SU-DHL-6 (cell line): ENCODE data around the gene SMYD2.

ENCODE experiments used
- EZH2phosphoT487 ChIP-seq: fragments of 200-600 bp; sonication (generic), shearing (Covaris generic); conservative IDR thresholded peaks from 2 replicates; pipeline ENCODE4 v1.6.1; 2018; ENCODE audit warnings: mild to moderate bottlenecking, antibody characterized with exemption, low read length, moderate library complexity, mixed read lengths
- TF ChIP-seq, protein P1 (sequence below): fragments of 200-600 bp; sonication (generic); IDR thresholded peaks from one replicate; pipeline ENCODE4 v1.5.1; 2017; ENCODE audit warnings: antibody characterized with exemption, mild to moderate bottlenecking, low read length, moderate library complexity; ENCODE audit not compliant: insufficient read depth, poor library complexity, severe bottlenecking

DNA sequence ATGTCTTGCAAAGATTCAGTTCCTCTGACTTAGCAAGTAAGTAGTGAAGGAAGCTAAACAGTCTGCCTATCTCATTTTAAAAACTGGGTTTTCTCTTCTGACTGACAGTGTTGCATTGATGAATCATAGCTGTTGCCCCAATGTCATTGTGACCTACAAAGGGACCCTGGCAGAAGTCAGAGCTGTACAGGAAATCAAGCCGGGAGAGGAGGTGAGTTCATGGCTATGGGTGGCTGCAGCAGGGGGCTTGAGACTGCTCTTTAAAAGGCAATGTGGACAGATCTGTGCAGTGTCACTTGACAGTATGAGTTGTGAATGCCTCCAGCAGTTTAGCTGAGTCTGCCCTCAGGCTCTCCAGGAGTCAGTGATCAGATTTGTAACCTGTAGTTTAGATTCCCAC, 46.6 kb downstream of the SMYD2 start:
- TF ChIP-seq, protein P1, sequence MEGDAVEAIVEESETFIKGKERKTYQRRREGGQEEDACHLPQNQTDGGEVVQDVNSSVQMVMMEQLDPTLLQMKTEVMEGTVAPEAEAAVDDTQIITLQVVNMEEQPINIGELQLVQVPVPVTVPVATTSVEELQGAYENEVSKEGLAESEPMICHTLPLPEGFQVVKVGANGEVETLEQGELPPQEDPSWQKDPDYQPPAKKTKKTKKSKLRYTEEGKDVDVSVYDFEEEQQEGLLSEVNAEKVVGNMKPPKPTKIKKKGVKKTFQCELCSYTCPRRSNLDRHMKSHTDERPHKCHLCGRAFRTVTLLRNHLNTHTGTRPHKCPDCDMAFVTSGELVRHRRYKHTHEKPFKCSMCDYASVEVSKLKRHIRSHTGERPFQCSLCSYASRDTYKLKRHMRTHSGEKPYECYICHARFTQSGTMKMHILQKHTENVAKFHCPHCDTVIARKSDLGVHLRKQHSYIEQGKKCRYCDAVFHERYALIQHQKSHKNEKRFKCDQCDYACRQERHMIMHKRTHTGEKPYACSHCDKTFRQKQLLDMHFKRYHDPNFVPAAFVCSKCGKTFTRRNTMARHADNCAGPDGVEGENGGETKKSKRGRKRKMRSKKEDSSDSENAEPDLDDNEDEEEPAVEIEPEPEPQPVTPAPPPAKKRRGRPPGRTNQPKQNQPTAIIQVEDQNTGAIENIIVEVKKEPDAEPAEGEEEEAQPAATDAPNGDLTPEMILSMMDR = no peak
- no peak for TF ChIP-seq EZH2phosphoT487
